GM23338 (cell line): ENCODE measurements around the gene SLC25A26.

Source experiments
- CREB1 ChIP-seq: fragments of 250-450 bp; sonication (Bioruptor Pico); IDR thresholded peaks from 2 replicates; pipeline ENCODE4 v1.5.0; 2020; ENCODE audit warnings: low read depth, mild to moderate bottlenecking, moderate library complexity
- CTCF ChIP-seq, 2 experiments: fragments of 200-600 bp in 1 of 2; sonication (generic) in 1 of 2; conservative IDR thresholded peaks; 2 replicates each; pipeline versions ENCODE4 v1.5.1 to v1.6.1; 2016 to 2017; ENCODE audit warnings: antibody characterized with exemption in 2 of 2, low read depth in 2 of 2, mild to moderate bottlenecking in 2 of 2, moderate library complexity in 1 of 2
- EZH2 ChIP-seq: fragments of 200-600 bp; sonication (generic); IDR thresholded peaks from one replicate; pipeline ENCODE4 v1.8.0; 2017; ENCODE audit warnings: antibody characterized with exemption, mild to moderate bottlenecking, low read depth; ENCODE audit not compliant: unreplicated experiment
- REST ChIP-seq: IDR thresholded peaks from one replicate; pipeline ENCODE4 v1.6.1; 2018; ENCODE audit warnings: antibody characterized with exemption; ENCODE audit not compliant: unreplicated experiment

- no peak for TF ChIP-seq CTCF (conservative IDR thresholded peaks at IDR 0.05; ENCODE audit: low read depth in 2 of 2)
- no peak for TF ChIP-seq CREB1
- no peak for TF ChIP-seq REST
- no peak for TF ChIP-seq EZH2
These were observed 181.9 kb downstream of the SLC25A26 start for GRCh38 chr3:66402596-66403290.
